GM13977 (cell line): ENCODE data around the gene FOXO3.
"Not testable (repeated sequence)": the region's sequence is repeated elsewhere in the genome, so short reads cannot be mapped to it uniquely, and the experiment has no call there.

ENCODE experiments used
- DNase-seq: peaks from one replicate; pipeline ENCODE4 v3.0.0; 2012; ENCODE audit warnings: low spot score
- in situ Hi-C: fragments of 300-500 bp; cut with MboI; formaldehyde crosslinking; loops from one replicate; pipeline ENCODE4 v1.12.0; 2022; ENCODE audit warnings: low sequenced_read_pairs, low pct_unique_long_range_greater_than_20kb, mixed read lengths, inconsistent platforms; ENCODE audit not compliant: unreplicated experiment
- TF ChIP-seq, protein P1 (sequence below): IDR thresholded peaks from 2 replicates; pipeline ENCODE4 v1.5.1; 2012; ENCODE audit warnings: mild to moderate bottlenecking, control low read depth; ENCODE audit not compliant: insufficient read depth; ENCODE audit errors: extremely low read depth, missing control alignments

FOXO3 gene

DNA sequence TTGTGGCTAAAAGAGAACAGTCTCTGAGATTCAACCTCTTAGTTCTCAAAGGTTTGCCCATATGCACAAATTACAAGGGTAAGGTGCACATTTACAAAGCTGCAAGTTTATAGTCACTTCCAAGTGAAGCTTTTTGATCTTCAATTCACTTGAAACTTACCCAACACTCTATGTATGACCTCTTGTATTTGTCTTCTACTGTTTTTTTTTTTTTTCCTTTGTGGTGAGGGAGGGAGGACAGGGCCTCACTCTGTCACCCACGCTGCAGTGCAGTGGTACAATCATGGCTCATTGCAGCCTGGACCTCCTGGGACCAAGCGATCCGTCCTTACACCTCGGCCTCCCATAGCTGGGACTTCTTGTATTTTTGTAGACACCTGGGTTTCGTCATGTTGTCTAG is 4.5 kb upstream of the FOXO3 start:
- no peak for DNase-seq
- TF ChIP-seq, protein P1, sequence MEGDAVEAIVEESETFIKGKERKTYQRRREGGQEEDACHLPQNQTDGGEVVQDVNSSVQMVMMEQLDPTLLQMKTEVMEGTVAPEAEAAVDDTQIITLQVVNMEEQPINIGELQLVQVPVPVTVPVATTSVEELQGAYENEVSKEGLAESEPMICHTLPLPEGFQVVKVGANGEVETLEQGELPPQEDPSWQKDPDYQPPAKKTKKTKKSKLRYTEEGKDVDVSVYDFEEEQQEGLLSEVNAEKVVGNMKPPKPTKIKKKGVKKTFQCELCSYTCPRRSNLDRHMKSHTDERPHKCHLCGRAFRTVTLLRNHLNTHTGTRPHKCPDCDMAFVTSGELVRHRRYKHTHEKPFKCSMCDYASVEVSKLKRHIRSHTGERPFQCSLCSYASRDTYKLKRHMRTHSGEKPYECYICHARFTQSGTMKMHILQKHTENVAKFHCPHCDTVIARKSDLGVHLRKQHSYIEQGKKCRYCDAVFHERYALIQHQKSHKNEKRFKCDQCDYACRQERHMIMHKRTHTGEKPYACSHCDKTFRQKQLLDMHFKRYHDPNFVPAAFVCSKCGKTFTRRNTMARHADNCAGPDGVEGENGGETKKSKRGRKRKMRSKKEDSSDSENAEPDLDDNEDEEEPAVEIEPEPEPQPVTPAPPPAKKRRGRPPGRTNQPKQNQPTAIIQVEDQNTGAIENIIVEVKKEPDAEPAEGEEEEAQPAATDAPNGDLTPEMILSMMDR = no peak
- in situ Hi-C loops = no loop called here

DNA sequence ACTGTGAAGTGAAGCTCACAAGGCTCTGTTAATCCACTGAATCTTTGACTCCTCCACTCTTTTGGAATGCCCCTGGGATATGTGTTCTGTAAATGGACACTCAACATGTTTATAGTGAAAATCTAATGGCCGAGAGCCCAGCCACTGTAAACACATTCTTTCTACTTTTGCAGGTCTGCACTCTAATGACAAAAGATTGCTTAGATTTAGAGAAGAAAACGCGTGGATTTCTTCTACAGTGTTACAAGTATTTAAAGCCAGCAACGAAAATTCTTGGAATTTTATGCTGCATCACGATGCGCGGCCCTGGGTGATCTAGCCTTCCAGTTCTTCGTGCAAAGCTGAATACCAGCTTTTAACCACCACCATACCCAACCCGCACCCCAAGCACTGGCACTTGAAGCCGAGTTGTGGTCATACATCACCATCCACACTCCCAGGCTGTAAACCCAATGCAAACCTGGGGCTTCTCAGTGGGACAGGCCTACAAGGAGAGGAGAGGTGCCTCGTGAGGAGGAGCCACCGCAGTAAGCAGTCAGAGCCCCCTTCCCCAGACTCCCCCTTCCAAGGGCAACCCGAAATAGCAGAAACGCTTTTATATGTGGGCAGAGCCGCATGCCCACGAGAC is 3.7 kb upstream of the FOXO3 start:
- TF ChIP-seq, protein P1 = no peak
- no peak for DNase-seq
- in situ Hi-C loops = no loop called here

DNA sequence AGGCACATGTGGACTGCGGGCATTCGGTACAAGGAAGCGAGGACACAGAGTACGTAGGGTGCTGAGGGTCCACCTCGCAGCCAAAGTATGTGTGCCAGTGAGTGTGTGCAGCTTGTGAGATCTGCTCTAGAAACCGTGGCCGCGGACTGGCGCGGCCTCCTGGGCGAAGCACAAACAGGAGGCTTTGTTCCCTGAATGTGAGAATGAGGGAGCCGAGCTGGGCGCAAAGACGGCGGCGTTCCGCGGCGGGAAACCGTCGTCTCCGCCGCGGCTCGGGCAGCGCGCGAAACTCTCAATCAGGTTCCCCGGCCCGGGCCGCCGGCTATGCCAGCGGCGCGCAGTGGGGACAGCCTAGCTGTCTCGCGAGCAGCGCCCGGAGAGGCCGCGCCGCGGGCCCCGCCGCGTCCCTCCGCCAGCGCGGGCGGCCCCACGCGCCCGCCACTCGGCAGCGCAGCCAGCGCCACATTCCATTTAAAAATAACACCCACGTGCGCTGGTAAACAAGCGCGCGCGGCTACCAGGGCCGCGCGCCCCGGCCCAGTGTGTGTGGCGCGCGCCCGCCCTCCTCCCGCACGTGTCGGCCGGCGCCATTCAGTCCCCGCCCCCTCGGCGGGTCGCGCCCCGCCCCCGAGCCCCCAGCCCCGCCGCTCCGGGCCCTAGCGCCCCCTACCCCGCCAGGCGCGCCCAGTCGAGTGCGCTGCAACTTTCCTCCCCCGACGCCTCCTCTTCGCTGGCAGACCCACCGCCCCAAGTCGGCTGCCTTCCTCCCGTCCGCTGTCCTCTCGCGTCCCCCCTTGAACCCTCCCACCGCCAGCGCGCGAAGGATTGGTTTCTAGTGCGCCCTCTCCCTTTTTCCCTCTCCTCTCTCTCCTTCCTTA is 3.0 kb upstream of the FOXO3 start:
- in situ Hi-C loops = no loop called here
- DNase-seq = peak; percentile 70
- TF ChIP-seq, protein P1 = no peak

DNA sequence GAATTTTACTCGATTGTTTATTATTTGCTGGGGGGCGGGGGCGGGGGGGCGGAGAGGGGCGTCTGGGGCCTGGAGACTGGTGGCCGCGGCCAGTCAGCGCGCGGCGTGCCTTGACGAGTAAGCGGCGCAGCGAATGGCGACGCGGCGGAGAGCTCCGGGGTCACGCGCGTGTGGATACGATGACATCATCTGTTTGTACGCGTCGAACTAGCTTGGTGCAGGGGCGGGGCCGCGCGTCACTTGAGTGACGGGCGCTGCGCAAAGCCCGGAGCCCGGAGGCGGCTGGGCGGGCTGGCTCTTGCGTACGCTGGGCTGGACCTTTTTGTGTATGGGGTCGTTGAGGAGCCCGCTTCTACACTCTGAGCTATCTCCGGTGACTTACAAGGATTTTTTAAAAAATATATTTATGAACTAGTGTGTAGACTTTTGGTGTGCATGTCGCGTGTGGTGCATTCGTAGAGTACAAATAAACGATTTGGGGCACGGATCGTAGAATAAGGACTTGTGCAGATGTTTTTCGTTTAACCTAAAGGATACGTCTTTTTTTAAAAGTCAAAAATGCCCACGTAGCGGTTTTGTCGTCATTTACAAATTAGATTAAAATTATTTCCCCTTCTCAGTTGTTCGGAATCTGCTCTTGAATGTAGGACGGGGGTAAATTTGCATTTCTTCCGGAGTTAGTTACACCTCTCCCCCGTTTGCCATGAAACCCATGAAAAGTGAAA is 2.2 kb upstream of the FOXO3 start:
- in situ Hi-C loops = no loop called here
- TF ChIP-seq, protein P1 = no peak
- DNase-seq = peak; percentile 93

DNA sequence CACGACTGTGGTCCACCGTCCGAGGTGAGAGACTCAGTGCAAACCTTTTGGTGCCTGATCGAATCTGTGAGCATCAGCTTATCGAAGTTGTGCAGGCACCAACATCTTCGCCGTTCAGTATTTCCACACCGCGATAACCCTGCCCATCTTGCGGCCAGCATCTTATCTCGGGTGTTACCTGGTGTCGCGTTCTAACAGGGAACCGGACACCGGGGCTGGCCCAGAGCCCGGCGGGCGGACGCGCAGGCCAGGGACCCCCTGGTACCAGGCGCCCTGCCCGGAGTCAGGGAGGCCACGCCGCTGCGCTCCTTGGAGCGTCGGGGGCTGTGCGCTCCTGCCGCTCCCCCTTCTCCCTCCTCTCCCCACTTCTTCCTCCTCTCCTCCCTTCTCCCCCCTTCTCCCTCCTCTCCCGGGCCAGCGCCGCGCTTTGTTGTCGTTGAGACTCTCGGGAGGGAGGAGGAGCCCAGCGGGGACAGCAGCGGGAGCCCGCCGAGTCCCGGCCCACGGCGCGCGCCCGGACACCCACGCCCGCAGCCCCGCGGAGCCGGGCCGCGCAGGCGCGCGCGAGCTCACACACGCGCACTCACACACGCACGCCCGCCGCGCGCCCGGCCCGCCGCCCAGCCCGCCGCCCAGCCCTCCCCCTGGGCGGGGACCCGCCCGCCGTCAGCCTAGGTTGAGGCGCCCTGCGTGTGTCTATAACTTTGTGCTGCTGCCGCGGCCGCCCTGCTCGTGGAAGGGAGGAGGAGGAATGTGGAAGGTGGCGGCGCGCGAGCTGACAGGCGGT is 1.4 kb upstream of the FOXO3 start:
- TF ChIP-seq, protein P1 = no peak
- DNase-seq = peak; percentile 85
- in situ Hi-C loops = no loop called here

DNA sequence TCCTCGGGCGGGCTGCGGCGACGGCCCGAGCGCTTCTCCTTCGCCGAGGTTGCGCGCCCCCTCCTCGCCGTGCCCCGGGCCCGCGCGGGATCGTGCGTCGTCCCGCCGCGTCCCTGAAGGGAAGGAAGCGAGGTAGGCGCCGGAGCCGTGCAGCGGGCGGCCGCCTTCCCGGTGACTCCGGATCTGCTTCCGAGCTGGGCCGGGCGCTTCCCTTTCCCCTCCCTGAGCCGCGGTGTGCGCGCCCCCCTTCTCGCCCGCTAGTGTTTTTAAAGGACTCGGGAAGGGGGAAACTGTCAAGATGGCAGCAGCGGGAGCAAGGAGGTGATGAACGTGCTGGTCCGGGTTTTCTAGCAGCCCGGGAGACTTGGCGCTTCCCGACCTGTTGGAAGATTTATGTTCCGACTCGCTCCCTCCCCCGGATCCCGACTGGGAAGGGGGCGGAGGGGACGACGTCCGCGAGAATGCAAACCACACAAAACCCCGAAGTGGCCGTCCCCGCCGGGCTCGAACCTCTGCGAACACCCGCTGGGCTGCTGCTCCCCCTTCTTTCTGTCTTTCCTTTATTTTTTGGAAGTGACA is 744 bp upstream of the FOXO3 start:
- DNase-seq = peak; percentile 44
- in situ Hi-C loops = no loop called here
- TF ChIP-seq, protein P1 = no peak

DNA sequence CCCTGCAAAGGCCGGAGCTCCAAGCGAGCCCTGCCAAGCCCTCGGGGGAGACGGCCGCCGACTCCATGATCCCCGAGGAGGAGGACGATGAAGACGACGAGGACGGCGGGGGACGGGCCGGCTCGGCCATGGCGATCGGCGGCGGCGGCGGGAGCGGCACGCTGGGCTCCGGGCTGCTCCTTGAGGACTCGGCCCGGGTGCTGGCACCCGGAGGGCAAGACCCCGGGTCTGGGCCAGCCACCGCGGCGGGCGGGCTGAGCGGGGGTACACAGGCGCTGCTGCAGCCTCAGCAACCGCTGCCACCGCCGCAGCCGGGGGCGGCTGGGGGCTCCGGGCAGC is 561 bp downstream of the FOXO3 start:
- DNase-seq, in situ Hi-C loops: not testable (repeated sequence)
